ENCODE measurements around the gene CLDN16.

DNA sequence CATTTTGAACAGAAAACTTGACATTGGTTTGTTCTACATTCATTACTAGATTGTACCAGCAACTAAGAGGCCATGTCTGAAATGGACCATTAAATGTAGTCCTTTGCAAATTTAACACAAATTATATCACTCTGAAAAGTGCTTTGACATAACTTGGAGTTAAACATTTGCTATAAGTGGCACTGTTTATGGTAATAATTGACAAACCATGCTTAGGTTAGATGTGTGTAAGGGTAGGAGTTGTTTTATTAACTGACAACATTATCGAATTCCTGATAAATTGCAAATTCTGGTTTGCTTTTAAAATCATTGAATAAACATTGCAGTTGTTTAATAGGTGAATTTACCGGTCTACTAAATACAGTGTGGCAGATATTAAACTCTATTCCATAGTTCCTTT lies 67.9 kb downstream of the CLDN16 start:
- TF ChIP-seq, protein P1, sequence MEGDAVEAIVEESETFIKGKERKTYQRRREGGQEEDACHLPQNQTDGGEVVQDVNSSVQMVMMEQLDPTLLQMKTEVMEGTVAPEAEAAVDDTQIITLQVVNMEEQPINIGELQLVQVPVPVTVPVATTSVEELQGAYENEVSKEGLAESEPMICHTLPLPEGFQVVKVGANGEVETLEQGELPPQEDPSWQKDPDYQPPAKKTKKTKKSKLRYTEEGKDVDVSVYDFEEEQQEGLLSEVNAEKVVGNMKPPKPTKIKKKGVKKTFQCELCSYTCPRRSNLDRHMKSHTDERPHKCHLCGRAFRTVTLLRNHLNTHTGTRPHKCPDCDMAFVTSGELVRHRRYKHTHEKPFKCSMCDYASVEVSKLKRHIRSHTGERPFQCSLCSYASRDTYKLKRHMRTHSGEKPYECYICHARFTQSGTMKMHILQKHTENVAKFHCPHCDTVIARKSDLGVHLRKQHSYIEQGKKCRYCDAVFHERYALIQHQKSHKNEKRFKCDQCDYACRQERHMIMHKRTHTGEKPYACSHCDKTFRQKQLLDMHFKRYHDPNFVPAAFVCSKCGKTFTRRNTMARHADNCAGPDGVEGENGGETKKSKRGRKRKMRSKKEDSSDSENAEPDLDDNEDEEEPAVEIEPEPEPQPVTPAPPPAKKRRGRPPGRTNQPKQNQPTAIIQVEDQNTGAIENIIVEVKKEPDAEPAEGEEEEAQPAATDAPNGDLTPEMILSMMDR (IDR thresholded peaks at IDR 0.05): no peak
- no peak for TF ChIP-seq ZFX (IDR thresholded peaks at IDR 0.05; ENCODE audit: borderline replicate concordance)

Data from 22Rv1 (cell line).